Memory B cell (primary cell): Measurements from ENCODE around the gene ABCA1.
"Not testable (repeated sequence)": the region's sequence is repeated elsewhere in the genome, so short reads cannot be mapped to it uniquely, and the experiment has no call there.

Experiments
- ATAC-seq: fragments of 150-1000 bp; cut with Tn5 transposase; 2 replicates; pipeline ENCODE4 v1.10.0; 2021; ENCODE audit warnings: low read depth, mild to moderate bottlenecking, moderate library complexity
- DNase-seq, 2 donors: peaks; one replicate each; pipeline ENCODE4 v3.0.0; 2022; ENCODE audit warnings: low spot score in 2 of 2
- H3K27ac Mint-ChIP-seq: one replicate; pipeline ENCODE4 v1.8.0; 2022; ENCODE audit warnings: mild to moderate bottlenecking, moderate library complexity, mixed read lengths
- H3K27me3 Mint-ChIP-seq: one replicate; pipeline ENCODE4 v1.8.0; 2022; ENCODE audit warnings: mixed read lengths
- H3K36me3 Mint-ChIP-seq: one replicate; pipeline ENCODE4 v1.8.0; 2022; ENCODE audit warnings: mild to moderate bottlenecking, mixed read lengths
- H3K4me1 Mint-ChIP-seq: one replicate; pipeline ENCODE4 v1.8.0; 2022; ENCODE audit warnings: mixed read lengths
- H3K4me3 Mint-ChIP-seq: one replicate; pipeline ENCODE4 v1.8.0; 2022; ENCODE audit warnings: mild to moderate bottlenecking, moderate library complexity, mixed read lengths
- H3K9me3 Mint-ChIP-seq: one replicate; pipeline ENCODE4 v1.8.0; 2022; ENCODE audit warnings: mixed read lengths

Gene ABCA1

GRCh38 chr9:104906441-104907277 lies 21.3 kb downstream of the ABCA1 start:
- Mint-ChIP-seq H3K27ac (no peak overlapping the region), H3K27me3 (no peaks in the 10 kb centered on the region), H3K36me3 (peaks cover 3% of the 10 kb centered on the region), H3K9me3 (no peaks in the 10 kb centered on the region), H3K4me3 (no peak overlapping the region), H3K4me1 (peaks cover 39% of the 10 kb centered on the region)
- ATAC-seq (no peak), DNase-seq (no peak)

- Mint-ChIP-seq H3K4me1 (peaks cover 39% of the 10 kb centered on the region), H3K9me3 (no peaks in the 10 kb centered on the region), H3K36me3 (peaks cover 6% of the 10 kb centered on the region), H3K27ac (no peak overlapping the region), H3K27me3 (no peaks in the 10 kb centered on the region), H3K4me3 (no peak overlapping the region)
- ATAC-seq (no peak), DNase-seq (no peak)
Measured at GRCh38 chr9:104905931-104906330, 22.0 kb downstream of the ABCA1 start.

- peaks cover 42% of the 10 kb centered on the region for H3K4me1 Mint-ChIP-seq
- DNase-seq: no peak
- H3K27me3 Mint-ChIP-seq: no peaks in the 10 kb centered on the region
- no peak overlapping the region for H3K4me3 Mint-ChIP-seq
- no peak for ATAC-seq
- H3K9me3 Mint-ChIP-seq: no peaks in the 10 kb centered on the region
- no peak overlapping the region for H3K27ac Mint-ChIP-seq
- peaks cover 8% of the 10 kb centered on the region for H3K36me3 Mint-ChIP-seq
Measured at GRCh38 chr9:104905153-104905901, 22.6 kb downstream of the ABCA1 start.

GRCh38 chr9:104903609-104904008 lies 24.3 kb downstream of the ABCA1 start:
- Mint-ChIP-seq H3K27me3 (no peaks in the 10 kb centered on the region), H3K4me1 (peaks cover 30% of the 10 kb centered on the region), H3K36me3 (peaks cover 12% of the 10 kb centered on the region), H3K27ac (no peak overlapping the region), H3K9me3 (no peaks in the 10 kb centered on the region), H3K4me3 (no peak overlapping the region)
- no peak for DNase-seq
- ATAC-seq: no peak

- no peak for ATAC-seq
- Mint-ChIP-seq H3K27ac (no peak overlapping the region), H3K4me1 (peaks cover 18% of the 10 kb centered on the region), H3K36me3 (peaks cover 14% of the 10 kb centered on the region), H3K4me3 (no peak overlapping the region), H3K27me3 (no peaks in the 10 kb centered on the region), H3K9me3 (no peaks in the 10 kb centered on the region)
- no peak for DNase-seq
Measured at GRCh38 chr9:104900871-104901270, 27.1 kb downstream of the ABCA1 start.

- ATAC-seq: no peak
- Mint-ChIP-seq H3K27me3 (no peaks in the 10 kb centered on the region), H3K4me1 (peaks cover 16% of the 10 kb centered on the region), H3K36me3 (peaks cover 16% of the 10 kb centered on the region), H3K4me3 (no peak overlapping the region), H3K27ac (no peak overlapping the region), H3K9me3 (no peaks in the 10 kb centered on the region)
- no peak for DNase-seq
Measured at GRCh38 chr9:104900324-104900723, 27.6 kb downstream of the ABCA1 start.

- Mint-ChIP-seq H3K4me3 (no peak overlapping the region), H3K4me1 (peaks cover 15% of the 10 kb centered on the region), H3K9me3 (no peaks in the 10 kb centered on the region), H3K36me3 (peaks cover 16% of the 10 kb centered on the region), H3K27ac (no peak overlapping the region), H3K27me3 (no peaks in the 10 kb centered on the region)
- no peak for DNase-seq
- no peak for ATAC-seq
Measured at GRCh38 chr9:104899759-104900247, 28.2 kb downstream of the ABCA1 start.

- not testable (repeated sequence) for H3K4me3 Mint-ChIP-seq, DNase-seq, ATAC-seq, H3K9me3 Mint-ChIP-seq, H3K27me3 Mint-ChIP-seq
- H3K4me1 Mint-ChIP-seq: peaks cover 12% of the 10 kb centered on the region
- H3K36me3 Mint-ChIP-seq: peaks cover 18% of the 10 kb centered on the region
- H3K27ac Mint-ChIP-seq: peak overlapping the region; percentile 50
Measured at GRCh38 chr9:104898376-104898775, 29.6 kb downstream of the ABCA1 start.

- DNase-seq (no peak), ATAC-seq (no peak)
- Mint-ChIP-seq H3K27me3 (no peaks in the 10 kb centered on the region), H3K4me3 (no peak overlapping the region), H3K4me1 (peaks cover 8% of the 10 kb centered on the region), H3K36me3 (peaks cover 12% of the 10 kb centered on the region), H3K27ac (no peak overlapping the region), H3K9me3 (no peaks in the 10 kb centered on the region)
Measured at GRCh38 chr9:104896131-104896530, 31.8 kb downstream of the ABCA1 start.

GRCh38 chr9:104895572-104895971 lies 32.4 kb downstream of the ABCA1 start:
- no peak for DNase-seq

GRCh38 chr9:104892701-104893100 lies 35.3 kb downstream of the ABCA1 start:
- DNase-seq (no peak), ATAC-seq (no peak)
- no peaks in the 10 kb centered on the region for H3K9me3 Mint-ChIP-seq
- H3K27ac Mint-ChIP-seq: no peak overlapping the region
- H3K4me3 Mint-ChIP-seq: no peak overlapping the region
- no peaks in the 10 kb centered on the region for H3K4me1 Mint-ChIP-seq
- H3K36me3 Mint-ChIP-seq: peaks cover 14% of the 10 kb centered on the region
- H3K27me3 Mint-ChIP-seq: no peaks in the 10 kb centered on the region

More at GRCh38 chr9:104895572-104895971, 32.4 kb downstream of the ABCA1 start:
- Mint-ChIP-seq H3K27me3 (no peaks in the 10 kb centered on the region), H3K4me3 (no peak overlapping the region), H3K27ac (no peak overlapping the region), H3K4me1 (peaks cover 4% of the 10 kb centered on the region), H3K36me3 (peaks cover 10% of the 10 kb centered on the region), H3K9me3 (no peaks in the 10 kb centered on the region)
- ATAC-seq: no peak

- DNase-seq (no peak), ATAC-seq (no peak)
- H3K4me3 Mint-ChIP-seq: no peak overlapping the region
- peaks cover 3% of the 10 kb centered on the region for H3K4me1 Mint-ChIP-seq
- no peaks in the 10 kb centered on the region for H3K27me3 Mint-ChIP-seq
- no peak overlapping the region for H3K27ac Mint-ChIP-seq
- no peaks in the 10 kb centered on the region for H3K9me3 Mint-ChIP-seq
- peaks cover 28% of the 10 kb centered on the region for H3K36me3 Mint-ChIP-seq
Measured at GRCh38 chr9:104890433-104890770, 37.6 kb downstream of the ABCA1 start.

- no peak for DNase-seq
- Mint-ChIP-seq H3K4me3 (no peak overlapping the region), H3K27ac (no peak overlapping the region), H3K27me3 (no peaks in the 10 kb centered on the region), H3K36me3 (peaks cover 39% of the 10 kb centered on the region), H3K9me3 (no peaks in the 10 kb centered on the region), H3K4me1 (peaks cover 3% of the 10 kb centered on the region)
- ATAC-seq: no peak
Measured at GRCh38 chr9:104885818-104886709, 41.9 kb downstream of the ABCA1 start.

GRCh38 chr9:104883169-104883568 lies 44.8 kb downstream of the ABCA1 start:
- Mint-ChIP-seq H3K27ac (no peak overlapping the region), H3K4me1 (peaks cover 3% of the 10 kb centered on the region), H3K36me3 (peaks cover 43% of the 10 kb centered on the region), H3K9me3 (no peaks in the 10 kb centered on the region), H3K4me3 (no peak overlapping the region), H3K27me3 (no peaks in the 10 kb centered on the region)
- ATAC-seq: no peak
- DNase-seq: no peak
